GM21825 (cell line): Measurements from ENCODE around the gene MAML1.

Source experiments
- ATAC-seq: cut with Tn5 transposase; IDR thresholded peaks from one replicate; pipeline ENCODE4 v1.9.1; 2021; ENCODE audit warnings: mild to moderate bottlenecking, moderate library complexity; ENCODE audit not compliant: unreplicated experiment

MAML1 gene

GRCh38 chr5:179791881-179792611, 59.4 kb downstream of the MAML1 start:
- ATAC-seq, result no peak

- no peak for ATAC-seq
Observed at GRCh38 chr5:179792612-179793467, 60.2 kb downstream of the MAML1 start.

GRCh38 chr5:179793468-179794139, 61.0 kb downstream of the MAML1 start, which contains the start of gene LTC4S:
Gene LTC4S, plus strand, starts transcription at chr5:179793986. Its CDS starts 95 bp downstream, at chr5:179794081.
- peak; percentile 31 for ATAC-seq

- ATAC-seq, result no peak
Observed at GRCh38 chr5:179794171-179794570, 61.5 kb downstream of the MAML1 start.

- no peak for ATAC-seq
Observed at GRCh38 chr5:179794575-179794974, 62.0 kb downstream of the MAML1 start.

- no peak for ATAC-seq
Observed at GRCh38 chr5:179795049-179795862, 62.6 kb downstream of the MAML1 start.

- ATAC-seq, result peak; percentile 73
Observed at GRCh38 chr5:179795863-179796833, 63.5 kb downstream of the MAML1 start.

- ATAC-seq, result no peak
Observed at GRCh38 chr5:179796877-179797608, 64.4 kb downstream of the MAML1 start.

GRCh38 chr5:179797741-179798140, 65.1 kb downstream of the MAML1 start:
- ATAC-seq, result no peak

- ATAC-seq, result no peak
Observed at GRCh38 chr5:179798144-179798770, 65.6 kb downstream of the MAML1 start.

- ATAC-seq, result no peak
Observed at GRCh38 chr5:179798771-179799643, 66.4 kb downstream of the MAML1 start.

- no peak for ATAC-seq
Observed at GRCh38 chr5:179799644-179799973, 67.0 kb downstream of the MAML1 start.

GRCh38 chr5:179800071-179800695, 67.6 kb downstream of the MAML1 start:
- no peak for ATAC-seq

GRCh38 chr5:179800696-179801201, 68.1 kb downstream of the MAML1 start:
- ATAC-seq, result no peak

- ATAC-seq, result peak; percentile 29
Observed at GRCh38 chr5:179801304-179802206, 68.9 kb downstream of the MAML1 start.
